Right atrium auricular region (tissue), 2 donors: ENCODE results near the gene CUEDC1. TPM values are rescaled to one million over a fixed set of nuclear protein-coding genes. Genes with fewer than 3 reads are reported as not detected.

Source experiments
- DNase-seq: peaks from one replicate; pipeline ENCODE4 v3.0.0-alpha.2; 2019; ENCODE audit warnings: low spot score
- H3K27ac ChIP-seq, 2 donors: fragments of 200-600 bp; sonication (generic); 1 replicate in 1 of 2; 2 replicates in 1 of 2; pipeline ENCODE4 v1.5.1; 2016 to 2019
- H3K27me3 ChIP-seq, 2 donors: fragments of 200-600 bp; sonication (generic); one replicate each; pipeline versions ENCODE4 v1.5.1 to v1.6.0; 2017 to 2019
- H3K36me3 ChIP-seq: fragments of 200-600 bp; sonication (generic); one replicate; pipeline ENCODE4 v1.5.1; 2016
- H3K4me1 ChIP-seq, 2 donors: fragments of 200-600 bp; sonication (generic); one replicate each; pipeline versions ENCODE4 v1.5.1 to v1.6.0; 2017 to 2019
- H3K4me3 ChIP-seq, 2 donors: fragments of 200-600 bp; sonication (generic); 1 replicate in 1 of 2; 2 replicates in 1 of 2; pipeline ENCODE4 v1.5.1; 2017 to 2019; ENCODE audit warnings: mild to moderate bottlenecking in 1 of 2, moderate library complexity in 1 of 2
- H3K9me3 ChIP-seq, 2 donors: fragments of 200-600 bp; sonication (generic); one replicate each; pipeline ENCODE4 v1.5.1; 2019
- CTCF ChIP-seq, 2 donors: fragments of 200-600 bp; sonication (generic); IDR thresholded peaks; one replicate each; pipeline ENCODE4 v1.5.1; 2019; ENCODE audit warnings: antibody characterized with exemption in 2 of 2
- total RNA-seq, 2 donors: library from RNA; depleted of rRNA; stranded (reverse); fragments of >200 nt; gene quantifications; one replicate each; pipeline ENCODE4 v1.1.0, GENCODE V29; 2016

Gene CUEDC1
- total RNA-seq, 2 donors from 2014 or later = 32.5 to 33.3 TPM

GRCh38 chr17:57819867-57820266 is 135.3 kb downstream of the CUEDC1 start:
- no peak for DNase-seq
- Histone ChIP-seq H3K27ac (no peak overlapping the region), H3K4me3 (no peak overlapping the region), H3K36me3 (no peaks in the 10 kb centered on the region), H3K9me3 (no peaks in the 10 kb centered on the region), H3K27me3 (no peaks in the 10 kb centered on the region), H3K4me1 (no peaks in the 10 kb centered on the region)
- TF ChIP-seq CTCF (IDR thresholded peaks at IDR 0.05) = no peak

GRCh38 chr17:57819285-57819684 is 135.9 kb downstream of the CUEDC1 start:
- no peak for DNase-seq
- Histone ChIP-seq H3K9me3 (no peaks in the 10 kb centered on the region), H3K36me3 (no peaks in the 10 kb centered on the region), H3K4me1 (no peaks in the 10 kb centered on the region), H3K27ac (no peak overlapping the region), H3K27me3 (no peaks in the 10 kb centered on the region), H3K4me3 (no peak overlapping the region)
- no peak for TF ChIP-seq CTCF (IDR thresholded peaks at IDR 0.05)

GRCh38 chr17:57818066-57818465 is 137.1 kb downstream of the CUEDC1 start:
- H3K27ac ChIP-seq = no peak overlapping the region
- DNase-seq = no peak
- no peaks in the 10 kb centered on the region for H3K36me3 ChIP-seq
- no peak overlapping the region for H3K4me3 ChIP-seq
- H3K4me1 ChIP-seq = no peaks in the 10 kb centered on the region
- TF ChIP-seq CTCF (IDR thresholded peaks at IDR 0.05) = no peak
- H3K9me3 ChIP-seq = no peaks in the 10 kb centered on the region
- no peaks in the 10 kb centered on the region for H3K27me3 ChIP-seq

GRCh38 chr17:57817299-57817698 is 137.9 kb downstream of the CUEDC1 start:
- H3K36me3 ChIP-seq = no peaks in the 10 kb centered on the region
- no peak overlapping the region for H3K4me3 ChIP-seq
- no peaks in the 10 kb centered on the region for H3K4me1 ChIP-seq
- no peak for DNase-seq
- no peaks in the 10 kb centered on the region for H3K27me3 ChIP-seq
- TF ChIP-seq CTCF (IDR thresholded peaks at IDR 0.05) = no peak
- no peak overlapping the region for H3K27ac ChIP-seq
- no peaks in the 10 kb centered on the region for H3K9me3 ChIP-seq

- Histone ChIP-seq H3K27ac (no peak overlapping the region), H3K9me3 (no peaks in the 10 kb centered on the region), H3K27me3 (no peaks in the 10 kb centered on the region), H3K4me1 (peaks cover 0 to 18% of the 10 kb centered on the region in 2 donors), H3K4me3 (no peak overlapping the region), H3K36me3 (no peaks in the 10 kb centered on the region)
- no peak for TF ChIP-seq CTCF (IDR thresholded peaks at IDR 0.05)
- no peak for DNase-seq
Observed at GRCh38 chr17:57814421-57814820, 140.8 kb downstream of the CUEDC1 start.

- TF ChIP-seq CTCF (IDR thresholded peaks at IDR 0.05) = no peak
- no peaks in the 10 kb centered on the region for H3K36me3 ChIP-seq
- DNase-seq = no peak
- peaks cover 0 to 18% of the 10 kb centered on the region in 2 donors for H3K4me1 ChIP-seq
- no peaks in the 10 kb centered on the region for H3K27me3 ChIP-seq
- H3K9me3 ChIP-seq = no peaks in the 10 kb centered on the region
- H3K4me3 ChIP-seq = no peak overlapping the region
- H3K27ac ChIP-seq = peak overlapping the region in 1 of 2 donors; percentile 64
Observed at GRCh38 chr17:57811638-57812280, 143.5 kb downstream of the CUEDC1 start.
